IPS DF 4.7 (cell line): ENCODE results near the gene GOLPH3.
"Not testable (repeated sequence)": the region's sequence is repeated elsewhere in the genome, so short reads cannot be mapped to it uniquely, and the experiment has no call there.

ENCODE experiments used
- DNase-seq: peaks from one replicate; pipeline ENCODE4 v3.0.0-alpha.2; 2013; ENCODE audit warnings: low spot score; ENCODE audit errors: extremely low read depth

GOLPH3 gene

GRCh38 chr5:32135086-32135485 lies 39.0 kb downstream of the GOLPH3 start:
- DNase-seq = no peak

GRCh38 chr5:32132757-32133156 lies 41.4 kb downstream of the GOLPH3 start:
- no peak for DNase-seq

GRCh38 chr5:32131604-32132003 lies 42.5 kb downstream of the GOLPH3 start:
- no peak for DNase-seq

- no peak for DNase-seq
Observed at GRCh38 chr5:32130865-32131264, 43.3 kb downstream of the GOLPH3 start.

GRCh38 chr5:32129074-32129598 lies 45.0 kb downstream of the GOLPH3 start:
- no peak for DNase-seq

- no peak for DNase-seq
Observed at GRCh38 chr5:32127711-32128110, 46.4 kb downstream of the GOLPH3 start.

- no peak for DNase-seq
Observed at GRCh38 chr5:32126691-32127090, 47.4 kb downstream of the GOLPH3 start.

- no peak for DNase-seq
Observed at GRCh38 chr5:32123889-32124676, 50.0 kb downstream of the GOLPH3 start.

GRCh38 chr5:32123058-32123805 lies 50.9 kb downstream of the GOLPH3 start:
- no peak for DNase-seq

GRCh38 chr5:32118922-32119321 lies 55.2 kb downstream of the GOLPH3 start:
- DNase-seq = not testable (repeated sequence)

GRCh38 chr5:32116574-32117313 lies 57.4 kb downstream of the GOLPH3 start:
- DNase-seq = no peak

- DNase-seq = no peak
Observed at GRCh38 chr5:32115985-32116384, 58.1 kb downstream of the GOLPH3 start.

- DNase-seq = no peak
Observed at GRCh38 chr5:32110111-32110696, 63.9 kb downstream of the GOLPH3 start.

- DNase-seq = no peak
Observed at GRCh38 chr5:32109236-32109635, 64.9 kb downstream of the GOLPH3 start.

- DNase-seq = no peak
Observed at GRCh38 chr5:32108167-32108566, 66.0 kb downstream of the GOLPH3 start.

- no peak for DNase-seq
Observed at GRCh38 chr5:32107291-32107690, 66.8 kb downstream of the GOLPH3 start.

GRCh38 chr5:32103521-32103920 lies 70.6 kb downstream of the GOLPH3 start:
- no peak for DNase-seq

GRCh38 chr5:32102254-32102986 lies 71.7 kb downstream of the GOLPH3 start:
- no peak for DNase-seq

- DNase-seq = no peak
Observed at GRCh38 chr5:32100691-32101302, 73.3 kb downstream of the GOLPH3 start.

GRCh38 chr5:32100230-32100629 lies 73.9 kb downstream of the GOLPH3 start:
- DNase-seq = no peak
